Transverse colon (tissue), 3 donors: ENCODE measurements around the gene TSPYL6.

ENCODE experiments used
- EP300 ChIP-seq: sonication (generic); formaldehyde crosslinking; IDR thresholded peaks from one replicate; pipeline ENCODE4 v1.6.1; 2017; ENCODE audit warnings: antibody characterized with exemption, low read depth
- TF ChIP-seq, protein P1 (sequence below), 5 experiments: fragments of 200-600 bp in 3 of 5; fragments of 450-650 bp in 2 of 5; sonication (generic) in 3 of 5; IDR thresholded peaks; 1 replicate in 2 of 5; 2 replicates in 3 of 5; pipeline ENCODE4 v1.5.1; 2016 to 2017; ENCODE audit warnings: antibody characterized with exemption in 5 of 5, inconsistent platforms in 3 of 5, mild to moderate bottlenecking in 2 of 5, moderate library complexity in 1 of 5

DNA sequence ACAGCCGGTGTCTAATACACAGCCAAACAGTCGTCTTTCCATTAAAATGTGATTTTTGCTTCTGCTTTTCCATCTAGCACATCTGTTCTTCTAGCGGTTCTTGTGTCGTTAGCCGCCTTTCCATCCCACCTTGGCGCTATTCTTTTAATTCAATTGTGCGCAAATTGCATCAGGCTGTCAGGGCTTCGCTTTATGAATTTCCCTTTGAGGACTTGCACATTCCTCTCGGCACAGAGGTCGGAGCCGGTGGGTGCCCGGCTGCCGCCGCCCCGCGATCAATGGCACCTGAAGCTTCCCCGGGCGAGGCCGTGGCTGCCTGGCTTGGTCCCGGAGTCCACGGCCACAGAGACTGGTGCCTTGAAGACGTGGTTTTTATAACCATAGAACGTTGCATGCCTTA is 33.9 kb upstream of the TSPYL6 start:
- no peak for TF ChIP-seq EP300
- TF ChIP-seq, protein P1, sequence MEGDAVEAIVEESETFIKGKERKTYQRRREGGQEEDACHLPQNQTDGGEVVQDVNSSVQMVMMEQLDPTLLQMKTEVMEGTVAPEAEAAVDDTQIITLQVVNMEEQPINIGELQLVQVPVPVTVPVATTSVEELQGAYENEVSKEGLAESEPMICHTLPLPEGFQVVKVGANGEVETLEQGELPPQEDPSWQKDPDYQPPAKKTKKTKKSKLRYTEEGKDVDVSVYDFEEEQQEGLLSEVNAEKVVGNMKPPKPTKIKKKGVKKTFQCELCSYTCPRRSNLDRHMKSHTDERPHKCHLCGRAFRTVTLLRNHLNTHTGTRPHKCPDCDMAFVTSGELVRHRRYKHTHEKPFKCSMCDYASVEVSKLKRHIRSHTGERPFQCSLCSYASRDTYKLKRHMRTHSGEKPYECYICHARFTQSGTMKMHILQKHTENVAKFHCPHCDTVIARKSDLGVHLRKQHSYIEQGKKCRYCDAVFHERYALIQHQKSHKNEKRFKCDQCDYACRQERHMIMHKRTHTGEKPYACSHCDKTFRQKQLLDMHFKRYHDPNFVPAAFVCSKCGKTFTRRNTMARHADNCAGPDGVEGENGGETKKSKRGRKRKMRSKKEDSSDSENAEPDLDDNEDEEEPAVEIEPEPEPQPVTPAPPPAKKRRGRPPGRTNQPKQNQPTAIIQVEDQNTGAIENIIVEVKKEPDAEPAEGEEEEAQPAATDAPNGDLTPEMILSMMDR (IDR thresholded peaks at IDR 0.05): no peak
